SKM-1 treated with dmso at 0.1 percent for 144 hours (cell line): ENCODE data around the gene DCLK1.

Experiments
- DNase-seq: peaks from one replicate; lab custom pipeline; 2025; ENCODE audit not compliant: unreplicated experiment; lab: John Stamatoyannopoulos, UW

Gene DCLK1

GRCh38 chr13:35909091-35909490 is 222.1 kb downstream of the DCLK1 start:
- no peak for DNase-seq

- no peak for DNase-seq
These were observed 223.0 kb downstream of the DCLK1 start for GRCh38 chr13:35908226-35908625.

- DNase-seq: no peak
These were observed 224.5 kb downstream of the DCLK1 start for GRCh38 chr13:35906636-35907035.

- no peak for DNase-seq
These were observed 228.1 kb downstream of the DCLK1 start for GRCh38 chr13:35903075-35903474.

GRCh38 chr13:35898041-35898440 is 233.1 kb downstream of the DCLK1 start:
- no peak for DNase-seq

GRCh38 chr13:35894636-35895035 is 236.5 kb downstream of the DCLK1 start:
- no peak for DNase-seq

- DNase-seq: no peak
These were observed 238.1 kb downstream of the DCLK1 start for GRCh38 chr13:35892837-35893814.

GRCh38 chr13:35891507-35892441 is 239.4 kb downstream of the DCLK1 start:
- no peak for DNase-seq

GRCh38 chr13:35889560-35889959 is 241.6 kb downstream of the DCLK1 start:
- DNase-seq: no peak

- DNase-seq: no peak
These were observed 242.2 kb downstream of the DCLK1 start for GRCh38 chr13:35888981-35889380.

GRCh38 chr13:35888457-35888883 is 242.7 kb downstream of the DCLK1 start:
- DNase-seq: no peak

- no peak for DNase-seq
These were observed 244.0 kb downstream of the DCLK1 start for GRCh38 chr13:35887115-35887666.

- no peak for DNase-seq
These were observed 244.7 kb downstream of the DCLK1 start for GRCh38 chr13:35886332-35887114.

GRCh38 chr13:35884211-35884760 is 246.9 kb downstream of the DCLK1 start:
- no peak for DNase-seq

GRCh38 chr13:35882722-35883497 is 248.3 kb downstream of the DCLK1 start:
- DNase-seq: no peak

GRCh38 chr13:35881360-35881759 is 249.8 kb downstream of the DCLK1 start:
- DNase-seq: no peak

- no peak for DNase-seq
These were observed 252.1 kb downstream of the DCLK1 start for GRCh38 chr13:35879111-35879510.

- no peak for DNase-seq
These were observed 254.6 kb downstream of the DCLK1 start for GRCh38 chr13:35876601-35877000.

- no peak for DNase-seq
These were observed 256.5 kb downstream of the DCLK1 start for GRCh38 chr13:35874704-35875103.
